HEK293 (cell line): Measurements from ENCODE around the gene STOML3.

Experiments
- AEBP2 ChIP-seq: fragments of 450-650 bp; formaldehyde crosslinking; IDR thresholded peaks from 2 replicates; pipeline ENCODE4 v1.5.1; 2016; ENCODE audit warnings: missing biosample characterization, missing genetic modification characterization, borderline replicate concordance
- BCL11A ChIP-seq: fragments of 450-650 bp; formaldehyde crosslinking; IDR thresholded peaks from 2 replicates; pipeline ENCODE4 v1.5.1; 2016; ENCODE audit warnings: low read depth, missing biosample characterization, missing genetic modification characterization
- BCL11B ChIP-seq: fragments of 450-650 bp; formaldehyde crosslinking; IDR thresholded peaks from 2 replicates; pipeline ENCODE4 v1.5.1; 2016; ENCODE audit warnings: low read depth, missing biosample characterization, missing genetic modification characterization
- EGR2 ChIP-seq: fragments of 450-650 bp; formaldehyde crosslinking; IDR thresholded peaks from 2 replicates; pipeline ENCODE4 v1.5.1; 2016; ENCODE audit warnings: low read depth, missing biosample characterization, missing genetic modification characterization
- FEZF1 ChIP-seq: fragments of 450-650 bp; formaldehyde crosslinking; IDR thresholded peaks from 2 replicates; pipeline ENCODE4 v1.5.1; 2016; ENCODE audit warnings: missing biosample characterization, missing genetic modification characterization
- GFI1B ChIP-seq: fragments of 450-650 bp; formaldehyde crosslinking; IDR thresholded peaks from 2 replicates; pipeline ENCODE4 v1.5.1; 2016; ENCODE audit warnings: missing biosample characterization, missing genetic modification characterization
- GLIS2 ChIP-seq: fragments of 450-650 bp; formaldehyde crosslinking; IDR thresholded peaks from 2 replicates; pipeline ENCODE4 v1.5.1; 2016; ENCODE audit warnings: missing biosample characterization, missing genetic modification characterization
- KLF1 ChIP-seq: fragments of 450-650 bp; formaldehyde crosslinking; IDR thresholded peaks from 2 replicates; pipeline ENCODE4 v1.5.1; 2016; ENCODE audit warnings: missing biosample characterization, missing genetic modification characterization
- KLF8 ChIP-seq: fragments of 450-650 bp; formaldehyde crosslinking; IDR thresholded peaks from 2 replicates; pipeline ENCODE4 v1.5.1; 2016; ENCODE audit warnings: missing biosample characterization, missing genetic modification characterization
- YY1 ChIP-seq: fragments of 450-650 bp; formaldehyde crosslinking; IDR thresholded peaks from 2 replicates; pipeline ENCODE4 v1.5.1; 2018; ENCODE audit warnings: missing biosample characterization, missing genetic modification characterization
- ZBTB11 ChIP-seq: fragments of 450-650 bp; formaldehyde crosslinking; conservative IDR thresholded peaks from 2 replicates; pipeline ENCODE4 v1.5.1; 2016; ENCODE audit warnings: low read depth, missing biosample characterization, missing genetic modification characterization
- ZBTB17 ChIP-seq: fragments of 450-650 bp; formaldehyde crosslinking; IDR thresholded peaks from 2 replicates; pipeline ENCODE4 v1.5.1; 2016; ENCODE audit warnings: missing biosample characterization, missing genetic modification characterization
- ZBTB49 ChIP-seq: fragments of 450-650 bp; formaldehyde crosslinking; IDR thresholded peaks from 2 replicates; pipeline ENCODE4 v1.5.1; 2016; ENCODE audit warnings: missing biosample characterization, missing genetic modification characterization, low read depth
- ZBTB6 ChIP-seq: fragments of 450-650 bp; formaldehyde crosslinking; IDR thresholded peaks from 2 replicates; pipeline ENCODE4 v1.5.1; 2017; ENCODE audit warnings: missing biosample characterization, missing genetic modification characterization
- ZBTB8A ChIP-seq: fragments of 450-650 bp; formaldehyde crosslinking; IDR thresholded peaks from 2 replicates; pipeline ENCODE4 v1.5.1; 2016; ENCODE audit warnings: missing biosample characterization, missing genetic modification characterization
- ZFP69B ChIP-seq: fragments of 450-650 bp; formaldehyde crosslinking; IDR thresholded peaks from 2 replicates; pipeline ENCODE4 v1.5.1; 2016; ENCODE audit warnings: missing biosample characterization, missing genetic modification characterization
- ZIC2 ChIP-seq: fragments of 450-650 bp; formaldehyde crosslinking; IDR thresholded peaks from 2 replicates; pipeline ENCODE4 v1.5.1; 2016; ENCODE audit warnings: missing biosample characterization, missing genetic modification characterization
- ZNF169 ChIP-seq: fragments of 450-650 bp; formaldehyde crosslinking; IDR thresholded peaks from 2 replicates; pipeline ENCODE4 v1.5.1; 2016; ENCODE audit warnings: missing biosample characterization, missing genetic modification characterization
- ZNF221 ChIP-seq: fragments of 450-650 bp; formaldehyde crosslinking; IDR thresholded peaks from 2 replicates; pipeline ENCODE4 v1.5.1; 2017; ENCODE audit warnings: missing biosample characterization, missing genetic modification characterization, borderline replicate concordance
- ZNF223 ChIP-seq: fragments of 450-650 bp; formaldehyde crosslinking; IDR thresholded peaks from 2 replicates; pipeline ENCODE4 v1.5.1; 2016; ENCODE audit warnings: missing biosample characterization, missing genetic modification characterization
- ZNF26 ChIP-seq: fragments of 450-650 bp; formaldehyde crosslinking; IDR thresholded peaks from 2 replicates; pipeline ENCODE4 v1.5.1; 2016; ENCODE audit warnings: missing biosample characterization, missing genetic modification characterization
- ZNF341 ChIP-seq: fragments of 450-650 bp; formaldehyde crosslinking; IDR thresholded peaks from 2 replicates; pipeline ENCODE4; 2016; ENCODE audit warnings: low read depth, missing biosample characterization, missing genetic modification characterization
- ZNF350 ChIP-seq: fragments of 450-650 bp; formaldehyde crosslinking; IDR thresholded peaks from 2 replicates; pipeline ENCODE4 v1.5.0; 2017; ENCODE audit warnings: missing biosample characterization, mild to moderate bottlenecking, missing genetic modification characterization
- ZNF366 ChIP-seq: fragments of 450-650 bp; formaldehyde crosslinking; conservative IDR thresholded peaks from 2 replicates; pipeline ENCODE4 v1.5.1; 2016; ENCODE audit warnings: missing biosample characterization, missing genetic modification characterization
- ZNF510 ChIP-seq: fragments of 450-650 bp; formaldehyde crosslinking; IDR thresholded peaks from 2 replicates; pipeline ENCODE4 v1.5.1; 2018; ENCODE audit warnings: mild to moderate bottlenecking, missing genetic modification characterization, missing biosample characterization; ENCODE audit not compliant: insufficient replicate concordance
- ZNF560 ChIP-seq: fragments of 450-650 bp; formaldehyde crosslinking; IDR thresholded peaks from 2 replicates; pipeline ENCODE4 v1.5.1; 2017; ENCODE audit warnings: missing biosample characterization, missing genetic modification characterization, borderline replicate concordance
- ZNF645 ChIP-seq: fragments of 450-650 bp; formaldehyde crosslinking; IDR thresholded peaks from 2 replicates; pipeline ENCODE4; 2016; ENCODE audit warnings: missing biosample characterization, missing genetic modification characterization
- ZNF76 ChIP-seq: fragments of 450-650 bp; formaldehyde crosslinking; IDR thresholded peaks from 2 replicates; pipeline ENCODE4; 2016; ENCODE audit warnings: low read depth, missing biosample characterization, missing genetic modification characterization, borderline replicate concordance
- ZNF830 ChIP-seq: fragments of 450-650 bp; IDR thresholded peaks from 2 replicates; pipeline ENCODE4 v1.5.0; 2018; ENCODE audit warnings: missing biosample characterization, missing genetic modification characterization, low read depth, mild to moderate bottlenecking, moderate library complexity

Gene STOML3

GRCh38 chr13:39037880-39038568 lies 47.4 kb upstream of the STOML3 start, which contains the start of the genes NHLRC3 and PROSER1 (continued):
- TF ChIP-seq ZBTB11 (tag by site-specific recombination) = peak; percentile 93
- no peak for TF ChIP-seq ZNF169 (tag by site-specific recombination)
- TF ChIP-seq BCL11A (tag by site-specific recombination) = 0 out of 2 replicates have a peak, but pooled peaks have one; percentile 61
- no peak; the same call in none of the 2 replicates for TF ChIP-seq ZBTB17 (tag by site-specific recombination)
- TF ChIP-seq ZNF560 (tag by site-specific recombination) = no peak
- no peak for TF ChIP-seq GFI1B (tag by site-specific recombination)
- no peak for TF ChIP-seq ZNF510
- TF ChIP-seq ZNF366 = no peak
- no peak for TF ChIP-seq ZNF350
- no peak for TF ChIP-seq ZNF26
- TF ChIP-seq ZFP69B (tag by site-specific recombination) = peak; percentile 66; the same call in 1 of the 2 replicates
- no peak for TF ChIP-seq ZNF830 (tag by site-specific recombination)
- peak; percentile 71; the same call in 1 of the 2 replicates for TF ChIP-seq ZNF76 (tag by site-specific recombination)
- TF ChIP-seq ZBTB6 = no peak
- no peak for TF ChIP-seq FEZF1
- TF ChIP-seq ZBTB49 (tag by site-specific recombination) = no peak
- peak; percentile 84 for TF ChIP-seq GLIS2 (tag by site-specific recombination)
- peak; percentile 86 for TF ChIP-seq ZBTB8A (tag by site-specific recombination)
- TF ChIP-seq EGR2 = 0 out of 2 replicates have a peak, but pooled peaks have one; percentile 6
- no peak for TF ChIP-seq ZNF645
- TF ChIP-seq KLF8 (tag by site-specific recombination) = peak; percentile 61
- no peak for TF ChIP-seq AEBP2 (tag by site-specific recombination)
- TF ChIP-seq ZNF221 (tag by site-specific recombination) = no peak
- TF ChIP-seq BCL11B (tag by site-specific recombination) = peak; percentile 93
- TF ChIP-seq ZNF341 (tag by site-specific recombination) = peak; percentile 66
- TF ChIP-seq ZIC2 (tag by site-specific recombination) = peak; percentile 45; the same call in 1 of the 2 replicates
- TF ChIP-seq YY1 = peak; percentile 47
- no peak; the same call in 1 of the 2 replicates for TF ChIP-seq KLF1 (tag by site-specific recombination)
- TF ChIP-seq ZNF223 = no peak; the same call in 1 of the 2 replicates
